ENCODE results near the gene ACE2.

DNA sequence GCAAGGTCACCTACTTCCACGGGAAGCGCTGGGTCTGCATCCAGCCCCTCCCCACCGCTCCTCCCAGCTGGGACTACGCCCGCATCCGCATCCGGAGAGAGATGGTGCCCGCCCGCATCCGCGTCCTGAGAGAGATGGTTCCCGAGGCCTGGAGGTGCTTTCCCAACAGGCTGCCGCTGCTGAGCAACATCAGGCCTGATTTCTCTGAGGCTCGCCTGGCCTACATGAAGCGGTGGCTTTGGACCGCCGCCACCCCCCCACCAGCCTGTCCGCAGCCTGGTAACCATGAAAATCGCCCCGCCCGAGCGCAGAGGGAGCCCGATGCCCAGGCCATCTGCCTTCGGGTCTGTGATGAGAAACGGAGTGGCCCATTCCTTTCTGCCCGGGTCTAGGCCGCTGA is 45.8 kb upstream of the ACE2 start:
- TF ChIP-seq, protein P1, sequence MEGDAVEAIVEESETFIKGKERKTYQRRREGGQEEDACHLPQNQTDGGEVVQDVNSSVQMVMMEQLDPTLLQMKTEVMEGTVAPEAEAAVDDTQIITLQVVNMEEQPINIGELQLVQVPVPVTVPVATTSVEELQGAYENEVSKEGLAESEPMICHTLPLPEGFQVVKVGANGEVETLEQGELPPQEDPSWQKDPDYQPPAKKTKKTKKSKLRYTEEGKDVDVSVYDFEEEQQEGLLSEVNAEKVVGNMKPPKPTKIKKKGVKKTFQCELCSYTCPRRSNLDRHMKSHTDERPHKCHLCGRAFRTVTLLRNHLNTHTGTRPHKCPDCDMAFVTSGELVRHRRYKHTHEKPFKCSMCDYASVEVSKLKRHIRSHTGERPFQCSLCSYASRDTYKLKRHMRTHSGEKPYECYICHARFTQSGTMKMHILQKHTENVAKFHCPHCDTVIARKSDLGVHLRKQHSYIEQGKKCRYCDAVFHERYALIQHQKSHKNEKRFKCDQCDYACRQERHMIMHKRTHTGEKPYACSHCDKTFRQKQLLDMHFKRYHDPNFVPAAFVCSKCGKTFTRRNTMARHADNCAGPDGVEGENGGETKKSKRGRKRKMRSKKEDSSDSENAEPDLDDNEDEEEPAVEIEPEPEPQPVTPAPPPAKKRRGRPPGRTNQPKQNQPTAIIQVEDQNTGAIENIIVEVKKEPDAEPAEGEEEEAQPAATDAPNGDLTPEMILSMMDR (conservative IDR thresholded peaks at IDR 0.05 in 1 of 2, IDR thresholded peaks at IDR 0.05 in 1 of 2; ENCODE audit: low read depth in 1 of 2, low read length in 2 of 2): no peak
- no peak for TF ChIP-seq EZH2 (IDR thresholded peaks at IDR 0.05; ENCODE audit: low read length, missing control alignments)
